Neural cell (in vitro differentiated cells): ENCODE measurements around the gene RNF213. TPM values are rescaled to one million over a fixed set of nuclear protein-coding genes. Genes with fewer than 3 reads are reported as not detected.

ENCODE experiments used
- H2AFZ ChIP-seq: fragments of 200-600, 300-800 bp; sonication (generic), shearing (Covaris generic); 2 replicates; pipeline ENCODE4 v1.6.0; 2014; ENCODE audit warnings: low read depth, mild to moderate bottlenecking, antibody characterized with exemption, low read length, moderate library complexity
- H3F3A ChIP-seq: fragments of 200-600 bp; shearing (Covaris generic); 2 replicates; pipeline ENCODE4 v1.6.1; 2016; ENCODE audit warnings: mild to moderate bottlenecking, moderate library complexity, mixed read lengths, antibody characterized with exemption, low read length; ENCODE audit not compliant: insufficient read depth, poor library complexity, severe bottlenecking
- H3K27ac ChIP-seq: fragments of 200-600, 300-800 bp; sonication (generic), shearing (Covaris generic); 2 replicates; pipeline ENCODE4 v1.5.1; 2014; ENCODE audit warnings: mild to moderate bottlenecking, low read length, moderate library complexity
- H3K27me3 ChIP-seq: fragments of 300-800, 200-600 bp; sonication (generic), shearing (Covaris generic); 2 replicates; pipeline ENCODE4 v1.6.0; 2014; ENCODE audit warnings: mild to moderate bottlenecking, low read depth, low read length, moderate library complexity; ENCODE audit not compliant: insufficient read depth
- H3K36me3 ChIP-seq: fragments of 300-800, 200-600 bp; sonication (generic), shearing (Covaris generic); 2 replicates; pipeline ENCODE4 v1.5.1; 2014; ENCODE audit warnings: mild to moderate bottlenecking, antibody characterized with exemption, low read length, moderate library complexity; ENCODE audit not compliant: insufficient read depth
- H3K4me2 ChIP-seq: fragments of 300-800, 200-600 bp; sonication (generic), shearing (Covaris generic); 2 replicates; pipeline ENCODE4 v1.6.0; 2014; ENCODE audit warnings: mild to moderate bottlenecking, low read length
- H3K4me3 ChIP-seq: fragments of 300-800, 200-600 bp; sonication (generic), shearing (Covaris generic); 2 replicates; pipeline ENCODE4 v1.5.1; 2014; ENCODE audit warnings: mild to moderate bottlenecking, low read length, moderate library complexity
- H3K79me2 ChIP-seq: fragments of 200-600 bp; shearing (Covaris generic); replicated peaks from 2 replicates; pipeline ENCODE4 v1.6.0; 2014; ENCODE audit warnings: mild to moderate bottlenecking, low read length, moderate library complexity; ENCODE audit not compliant: insufficient read depth
- H3K9ac ChIP-seq: fragments of 300-800, 200-600 bp; sonication (generic), shearing (Covaris generic); 2 replicates; pipeline ENCODE4 v1.6.1; 2016; ENCODE audit warnings: mild to moderate bottlenecking, low read length, mixed read lengths
- H3K9me2 ChIP-seq: fragments of 200-600 bp; shearing (Covaris generic); 2 replicates; pipeline ENCODE4 v1.6.1; 2016; ENCODE audit warnings: mild to moderate bottlenecking, low read length, mixed read lengths; ENCODE audit not compliant: insufficient read depth
- H3K9me3 ChIP-seq: fragments of 200-600, 300-800 bp; sonication (generic), shearing (Covaris generic); 2 replicates; pipeline ENCODE4 v1.6.1; 2016; ENCODE audit warnings: mild to moderate bottlenecking, mixed run types, low read length, moderate library complexity, mixed read lengths
- H4K20me1 ChIP-seq: fragments of 200-600 bp; shearing (Covaris generic); 2 replicates; pipeline ENCODE4 v1.6.1; 2016; ENCODE audit warnings: mild to moderate bottlenecking, mixed run types; ENCODE audit not compliant: insufficient read depth
- CTCF ChIP-seq: fragments of 450-650 bp; IDR thresholded peaks from 2 replicates; pipeline ENCODE4 v1.5.1; 2014; ENCODE audit warnings: antibody characterized with exemption, mild to moderate bottlenecking, moderate library complexity; ENCODE audit not compliant: poor library complexity, severe bottlenecking
- EP300 ChIP-seq: fragments of 450-650 bp; conservative IDR thresholded peaks from 2 replicates; pipeline ENCODE4 v1.6.1; 2014; ENCODE audit warnings: antibody characterized with exemption, mild to moderate bottlenecking, moderate library complexity; ENCODE audit not compliant: poor library complexity, severe bottlenecking
- EZH2 ChIP-seq: fragments of 200-600, 300-800 bp; shearing (Covaris generic), sonication (generic); IDR thresholded peaks from 2 replicates; pipeline ENCODE4 v1.6.1; 2014; ENCODE audit warnings: antibody characterized with exemption, low read length, borderline replicate concordance, mild to moderate bottlenecking; ENCODE audit not compliant: insufficient read depth, poor library complexity, severe bottlenecking
- MXI1 ChIP-seq: fragments of 450-650 bp; conservative IDR thresholded peaks from 2 replicates; pipeline ENCODE4 v1.6.1; 2014; ENCODE audit warnings: antibody characterized with exemption, mild to moderate bottlenecking; ENCODE audit not compliant: poor library complexity, severe bottlenecking
- POLR2AphosphoS5 ChIP-seq: IDR thresholded peaks from 2 replicates; pipeline ENCODE4 v1.6.1; 2012
- RAD21 ChIP-seq: fragments of 450-650 bp; conservative IDR thresholded peaks from 2 replicates; pipeline ENCODE4 v1.6.1; 2014; ENCODE audit warnings: antibody characterized with exemption, mild to moderate bottlenecking, moderate library complexity
- REST ChIP-seq: IDR thresholded peaks from 2 replicates; pipeline ENCODE4 v1.6.1; 2012; ENCODE audit warnings: borderline replicate concordance
- SMC3 ChIP-seq: fragments of 450-650 bp; conservative IDR thresholded peaks from 2 replicates; pipeline ENCODE4 v1.6.1; 2014; ENCODE audit warnings: antibody characterized with exemption, mild to moderate bottlenecking, moderate library complexity; ENCODE audit not compliant: poor library complexity
- TAF1 ChIP-seq: IDR thresholded peaks from 2 replicates; pipeline ENCODE4 v1.6.1; 2012; ENCODE audit warnings: low read depth
- polyA plus RNA-seq: library from polyadenylated mRNA; depleted of rRNA; stranded (reverse); fragments of >200 nt; gene quantifications from 2 replicates; pipeline ENCODE4 v1.2.3, GENCODE V29; 2014

The RNF213 gene
- polyA plus RNA-seq, 1 donor from 2014 or later, result 1.5 TPM

- Histone ChIP-seq H4K20me1 (no peaks in the 10 kb centered on the region), H3F3A (no peaks in the 10 kb centered on the region), H3K9me3 (no peaks in the 10 kb centered on the region), H3K4me2 (no peak overlapping the region), H3K36me3 (no peaks in the 10 kb centered on the region), H3K9me2 (no peaks in the 10 kb centered on the region), H3K9ac (no peak overlapping the region), H3K4me3 (no peak overlapping the region), H2AFZ (no peak overlapping the region), H3K27me3 (no peaks in the 10 kb centered on the region), H3K79me2 (no peaks in the 10 kb centered on the region), H3K27ac (no peak overlapping the region)
- TF ChIP-seq POLR2AphosphoS5, result no peak
- TF ChIP-seq EP300, result no peak
- TF ChIP-seq EZH2, result no peak
- TF ChIP-seq REST, result no peak
- no peak for TF ChIP-seq TAF1
- TF ChIP-seq RAD21, result no peak
Measured at GRCh38 chr17:80224683-80225082, 36.0 kb upstream of the RNF213 start.

- TF ChIP-seq CTCF (no peak), SMC3 (no peak), REST (no peak), EP300 (no peak), RAD21 (no peak), MXI1 (no peak), TAF1 (no peak)
- no peaks in the 10 kb centered on the region for H4K20me1 ChIP-seq
- no peak overlapping the region for H3K4me3 ChIP-seq
- no peaks in the 10 kb centered on the region for H3K9me3 ChIP-seq
- H3K27ac ChIP-seq, result no peak overlapping the region
- no peaks in the 10 kb centered on the region for H3K79me2 ChIP-seq
- no peaks in the 10 kb centered on the region for H3K9me2 ChIP-seq
- H3K36me3 ChIP-seq, result no peaks in the 10 kb centered on the region
- no peak overlapping the region for H3K4me2 ChIP-seq
- no peak overlapping the region for H2AFZ ChIP-seq
- H3K9ac ChIP-seq, result no peak overlapping the region
- H3K27me3 ChIP-seq, result no peaks in the 10 kb centered on the region
- H3F3A ChIP-seq, result no peaks in the 10 kb centered on the region
Measured at GRCh38 chr17:80225230-80225629, 35.4 kb upstream of the RNF213 start.
